Prostate gland (tissue), 2 donors: Measurements from ENCODE around the gene SPDYE5.
"Not testable (repeated sequence)": the region's sequence is repeated elsewhere in the genome, so short reads cannot be mapped to it uniquely, and the experiment has no call there.

Experiments
- POLR2A ChIP-seq: fragments of 450-650 bp; IDR thresholded peaks from one replicate; pipeline ENCODE4 v1.6.1; 2016; ENCODE audit warnings: antibody characterized with exemption, mild to moderate bottlenecking
- POLR2AphosphoS5 ChIP-seq: sonication (generic); formaldehyde crosslinking; IDR thresholded peaks from one replicate; pipeline ENCODE4 v1.6.1; 2017; ENCODE audit warnings: antibody characterized with exemption
- TF ChIP-seq, protein P1 (sequence below), 4 experiments: fragments of 200-600 bp in 2 of 4; fragments of 450-650 bp in 2 of 4; sonication (generic) in 2 of 4; IDR thresholded peaks; 1 replicate in 3 of 4; 2 replicates in 1 of 4; pipeline ENCODE4 v1.5.1; 2016 to 2019; ENCODE audit warnings: antibody characterized with exemption in 4 of 4, mild to moderate bottlenecking in 2 of 4, moderate library complexity in 2 of 4

GRCh38 chr7:75521727-75522126 lies 29.6 kb downstream of the SPDYE5 start:
- TF ChIP-seq, protein P1, sequence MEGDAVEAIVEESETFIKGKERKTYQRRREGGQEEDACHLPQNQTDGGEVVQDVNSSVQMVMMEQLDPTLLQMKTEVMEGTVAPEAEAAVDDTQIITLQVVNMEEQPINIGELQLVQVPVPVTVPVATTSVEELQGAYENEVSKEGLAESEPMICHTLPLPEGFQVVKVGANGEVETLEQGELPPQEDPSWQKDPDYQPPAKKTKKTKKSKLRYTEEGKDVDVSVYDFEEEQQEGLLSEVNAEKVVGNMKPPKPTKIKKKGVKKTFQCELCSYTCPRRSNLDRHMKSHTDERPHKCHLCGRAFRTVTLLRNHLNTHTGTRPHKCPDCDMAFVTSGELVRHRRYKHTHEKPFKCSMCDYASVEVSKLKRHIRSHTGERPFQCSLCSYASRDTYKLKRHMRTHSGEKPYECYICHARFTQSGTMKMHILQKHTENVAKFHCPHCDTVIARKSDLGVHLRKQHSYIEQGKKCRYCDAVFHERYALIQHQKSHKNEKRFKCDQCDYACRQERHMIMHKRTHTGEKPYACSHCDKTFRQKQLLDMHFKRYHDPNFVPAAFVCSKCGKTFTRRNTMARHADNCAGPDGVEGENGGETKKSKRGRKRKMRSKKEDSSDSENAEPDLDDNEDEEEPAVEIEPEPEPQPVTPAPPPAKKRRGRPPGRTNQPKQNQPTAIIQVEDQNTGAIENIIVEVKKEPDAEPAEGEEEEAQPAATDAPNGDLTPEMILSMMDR (IDR thresholded peaks at IDR 0.05), result not testable (repeated sequence)
- not testable (repeated sequence) for TF ChIP-seq POLR2A, POLR2AphosphoS5
